ENCODE measurements around the gene EHD2. TPM values are rescaled to one million over a fixed set of nuclear protein-coding genes. Genes with fewer than 3 reads are reported as not detected.

Gene EHD2
- total and polyA plus RNA-seq, 2 of the 13 experiments (the other 11 are each of a cell fraction or from before 2014, with no cell fraction given), result 0.09 to 0.28 TPM

- TF ChIP-seq ZMYM4 (CRISPR knock-in tag; IDR thresholded peaks at IDR 0.05) (no peak), ZNF317 (CRISPR knock-in tag; IDR thresholded peaks at IDR 0.05) (no peak), TBX3 (IDR thresholded peaks at IDR 0.05; ENCODE audit: borderline replicate concordance) (no peak), EP300 (IDR thresholded peaks at IDR 0.05; ENCODE audit: low read depth in 2 of 2, low read length in 2 of 2) (no peak), EP300 (CRISPR knock-in tag; IDR thresholded peaks at IDR 0.05; ENCODE audit: borderline replicate concordance) (no peak), ZHX1 (CRISPR knock-in tag; IDR thresholded peaks at IDR 0.05; ENCODE audit: low read depth) (no peak), ATF3 (CRISPR knock-in tag; IDR thresholded peaks at IDR 0.05) (no peak), PTBP1 (IDR thresholded peaks at IDR 0.05; ENCODE audit: low read depth, low read length, poor library complexity, severe bottlenecking) (no peak), PRMT3 (CRISPR knock-in tag; IDR thresholded peaks at IDR 0.05; ENCODE audit: borderline replicate concordance, low read depth) (no peak), ARID4A (CRISPR knock-in tag; IDR thresholded peaks at IDR 0.05; ENCODE audit: borderline replicate concordance) (no peak; the same call in 1 of the 2 replicates), UBTF (CRISPR knock-in tag; IDR thresholded peaks at IDR 0.05) (0 out of 2 replicates have a peak, but pooled peaks have one; percentile 25), ELK4 (CRISPR knock-in tag; IDR thresholded peaks at IDR 0.05; ENCODE audit: borderline replicate concordance) (no peak), ATM (IDR thresholded peaks at IDR 0.05; ENCODE audit: borderline replicate concordance) (no peak), ZNF7 (CRISPR knock-in tag; IDR thresholded peaks at IDR 0.05) (no peak), ATAD3A (CRISPR knock-in tag; IDR thresholded peaks at IDR 0.05) (no peak), CENPT (CRISPR knock-in tag; IDR thresholded peaks at IDR 0.05; ENCODE audit: low read depth) (no peak)
These were observed 15.2 kb upstream of the EHD2 start (continued) for GRCh38 chr19:47697863-47698609.

Data from HepG2 (cell line).